ENCODE measurements around the gene TPD52L1.

Gene TPD52L1

GRCh38 chr6:125112934-125113333, 40.6 kb upstream of the TPD52L1 start:
- H3K4me3 ChIP-seq (ENCODE audit: low read depth, low read length), result no peak overlapping the region
- DNase-seq (ENCODE audit: low read depth), result no peak
- TF ChIP-seq CTCF (IDR thresholded peaks at IDR 0.05; ENCODE audit: control insufficient read depth, extremely low read depth, insufficient read depth), result no peak

- TF ChIP-seq CTCF (IDR thresholded peaks at IDR 0.05; ENCODE audit: control insufficient read depth, extremely low read depth, insufficient read depth), result peak; percentile 64
- DNase-seq (ENCODE audit: low read depth), result no peak
- H3K4me3 ChIP-seq (ENCODE audit: low read depth, low read length), result no peak overlapping the region
Observed at GRCh38 chr6:125114248-125114858, 39.2 kb upstream of the TPD52L1 start.

GRCh38 chr6:125116170-125116569, 37.4 kb upstream of the TPD52L1 start:
- no peak for DNase-seq (ENCODE audit: low read depth)
- no peak overlapping the region for H3K4me3 ChIP-seq (ENCODE audit: low read depth, low read length)
- no peak for TF ChIP-seq CTCF (IDR thresholded peaks at IDR 0.05; ENCODE audit: control insufficient read depth, extremely low read depth, insufficient read depth)

- no peak for DNase-seq (ENCODE audit: low read depth)
- no peak for TF ChIP-seq CTCF (IDR thresholded peaks at IDR 0.05; ENCODE audit: control insufficient read depth, extremely low read depth, insufficient read depth)
- no peak overlapping the region for H3K4me3 ChIP-seq (ENCODE audit: low read depth, low read length)
Observed at GRCh38 chr6:125116710-125117109, 36.9 kb upstream of the TPD52L1 start.

GRCh38 chr6:125117818-125118217, 35.8 kb upstream of the TPD52L1 start:
- H3K4me3 ChIP-seq (ENCODE audit: low read depth, low read length), result no peak overlapping the region
- TF ChIP-seq CTCF (IDR thresholded peaks at IDR 0.05; ENCODE audit: control insufficient read depth, extremely low read depth, insufficient read depth), result no peak
- DNase-seq (ENCODE audit: low read depth), result no peak

GRCh38 chr6:125120054-125120590, 33.5 kb upstream of the TPD52L1 start:
- no peak for TF ChIP-seq CTCF (IDR thresholded peaks at IDR 0.05; ENCODE audit: control insufficient read depth, extremely low read depth, insufficient read depth)
- no peak for DNase-seq (ENCODE audit: low read depth)

GRCh38 chr6:125121894-125122293, 31.7 kb upstream of the TPD52L1 start:
- no peak for TF ChIP-seq CTCF (IDR thresholded peaks at IDR 0.05; ENCODE audit: control insufficient read depth, extremely low read depth, insufficient read depth)

More at GRCh38 chr6:125120054-125120590, 33.5 kb upstream of the TPD52L1 start:
- no peak overlapping the region for H3K4me3 ChIP-seq (ENCODE audit: low read depth, low read length)

More at GRCh38 chr6:125121894-125122293, 31.7 kb upstream of the TPD52L1 start:
- DNase-seq (ENCODE audit: low read depth), result no peak
- no peak overlapping the region for H3K4me3 ChIP-seq (ENCODE audit: low read depth, low read length)
